B cell (primary cell): ENCODE measurements around the gene MAP7D2. TPM values are rescaled to one million over a fixed set of nuclear protein-coding genes. Genes with fewer than 3 reads are reported as not detected.

Experiments
- ATAC-seq: fragments of 200-7000 bp; cut with Tn5 transposase; one replicate; pipeline ENCODE4 v1.10.0; 2021; ENCODE audit warnings: low read depth, mild to moderate bottlenecking, moderate number of reproducible peaks, moderate library complexity
- CTCF ChIA-PET: fragments of 350-600 bp; sonication (Branson Sonifier 250); formaldehyde crosslinking; loops from one replicate; lab custom pipeline; 2021; ENCODE audit warnings: antibody characterized with exemption, inconsistent platforms; lab: Charles Lee
- POLR2A ChIA-PET: fragments of 350-600 bp; sonication (Branson Sonifier 250); formaldehyde crosslinking; loops from one replicate; lab custom pipeline; 2021; ENCODE audit warnings: antibody characterized with exemption; lab: Charles Lee
- DNase-seq: peaks from one replicate; pipeline ENCODE4 v3.0.0; 2013
- H2AFZ ChIP-seq: 2 replicates; pipeline ENCODE4 v1.6.1; 2012; ENCODE audit warnings: mild to moderate bottlenecking, low read depth, low read length; ENCODE audit not compliant: insufficient read depth, poor library complexity, severe bottlenecking
- H3K27ac ChIP-seq, 2 donors: 1 replicate in 1 of 2; 2 replicates in 1 of 2; pipeline ENCODE4 v1.5.1; 2012 to 2013; ENCODE audit warnings: low read length in 2 of 2, mild to moderate bottlenecking in 2 of 2, moderate library complexity in 1 of 2
- H3K27me3 ChIP-seq, 4 experiments: fragments of 200-600 bp in 1 of 4; sonication (generic) in 1 of 4; replicated peaks in 1 of 4; 1 replicate in 2 of 4; 2 replicates in 2 of 4; pipeline versions ENCODE4 v1.6.1 to v1.7.0; 2013 to 2016; ENCODE audit warnings: low read length in 3 of 4, mild to moderate bottlenecking in 2 of 4, mixed read lengths in 1 of 4, moderate library complexity in 1 of 4; ENCODE audit not compliant: insufficient read depth in 4 of 4, control insufficient read depth in 3 of 4; ENCODE audit errors: control extremely low read depth in 1 of 4
- H3K36me3 ChIP-seq, 2 experiments: replicated peaks in 1 of 2; 1 replicate in 1 of 2; 2 replicates in 1 of 2; pipeline versions ENCODE4 v1.6.1 to v1.7.1; 2013; ENCODE audit warnings: low read length in 1 of 2; ENCODE audit not compliant: insufficient read depth in 2 of 2, control insufficient read depth in 1 of 2; ENCODE audit errors: control extremely low read depth in 1 of 2, extremely low read depth in 1 of 2
- H3K4me1 ChIP-seq, 2 donors: fragments of 200-600 bp in 1 of 2; sonication (generic) in 1 of 2; 1 replicate in 1 of 2; 2 replicates in 1 of 2; pipeline versions ENCODE4 v1.5.1 to v1.6.1; 2013 to 2017; ENCODE audit warnings: low read length in 2 of 2; ENCODE audit not compliant: control insufficient read depth in 2 of 2, insufficient read depth in 2 of 2
- H3K4me2 ChIP-seq: replicated peaks from 2 replicates; pipeline ENCODE3; 2012; ENCODE audit warnings: mild to moderate bottlenecking, low read depth, low read length; ENCODE audit not compliant: poor library complexity, severe bottlenecking
- H3K4me3 ChIP-seq, 5 experiments: fragments of 200-600 bp in 1 of 5; sonication (generic) in 1 of 5; 1 replicate in 3 of 5; 2 replicates in 2 of 5; pipeline versions ENCODE4 v1.5.1 to v1.7.0; 2011 to 2016; ENCODE audit warnings: low read length in 4 of 5, mild to moderate bottlenecking in 4 of 5, low read depth in 2 of 5, control low read depth in 1 of 5, moderate library complexity in 1 of 5; ENCODE audit not compliant: insufficient read depth in 1 of 5; ENCODE audit errors: control extremely low read depth in 1 of 5, extremely low read depth in 1 of 5
- H3K79me2 ChIP-seq: fragments of 200-600 bp; sonication (generic); one replicate; pipeline ENCODE4 v1.6.0; 2016; ENCODE audit warnings: low read length; ENCODE audit not compliant: control insufficient read depth, insufficient read depth
- H3K9ac ChIP-seq: fragments of 200-600 bp; sonication (generic); 2 replicates; pipeline ENCODE4 v1.6.1; 2017; ENCODE audit warnings: mild to moderate bottlenecking, low read length, moderate library complexity
- H3K9me3 ChIP-seq, 3 donors: one replicate each; pipeline versions ENCODE4 v1.6.1 to v1.7.1; 2013; ENCODE audit warnings: low read length in 2 of 3; ENCODE audit not compliant: control insufficient read depth in 2 of 3, insufficient read depth in 1 of 3; ENCODE audit errors: control extremely low read depth in 1 of 3
- H4K20me1 ChIP-seq: 2 replicates; pipeline ENCODE4 v1.6.0; 2012; ENCODE audit warnings: mild to moderate bottlenecking, low read length; ENCODE audit not compliant: insufficient read depth, control insufficient read depth, poor library complexity, severe bottlenecking
- H3K27ac Mint-ChIP-seq: one replicate; pipeline ENCODE4 v1.8.0; 2021; ENCODE audit warnings: mixed read lengths
- H3K27me3 Mint-ChIP-seq: one replicate; pipeline ENCODE4 v1.8.0; 2021; ENCODE audit warnings: mixed read lengths
- H3K4me1 Mint-ChIP-seq: one replicate; pipeline ENCODE4 v1.8.0; 2021; ENCODE audit warnings: mixed read lengths
- H3K4me3 Mint-ChIP-seq: one replicate; pipeline ENCODE4 v1.8.0; 2021; ENCODE audit warnings: mixed read lengths
- H3K9me3 Mint-ChIP-seq: one replicate; pipeline ENCODE4 v1.8.0; 2022; ENCODE audit warnings: mixed read lengths; ENCODE audit not compliant: insufficient read depth
- CTCF ChIP-seq: fragments of 200-600 bp; IDR thresholded peaks from one replicate; pipeline ENCODE4 v1.8.0; 2022; ENCODE audit warnings: antibody characterized with exemption, mild to moderate bottlenecking
- EZH2 ChIP-seq: IDR thresholded peaks from 2 replicates; pipeline ENCODE4 v1.6.1; 2012; ENCODE audit warnings: borderline replicate concordance, low read depth, mild to moderate bottlenecking, moderate library complexity, low read length; ENCODE audit not compliant: insufficient read depth, poor library complexity, severe bottlenecking
- WGBS: methylation state at CpG from one replicate; pipeline ENCODE4 v1.1.5; 2013; ENCODE audit warnings: missing lambda C conversion rate; ENCODE audit not compliant: insufficient coverage; 5-methylcytosine and 5-hydroxymethylcytosine counted together
- intact Hi-C: fragments of 100-400 bp; cut with micrococcal nuclease; formaldehyde crosslinking; loops from one replicate; pipeline ENCODE4 v1.10.0; 2022
- polyA plus RNA-seq: library from polyadenylated mRNA; depleted of rRNA; stranded (reverse); fragments of >200 nt; gene quantifications from 2 replicates; pipeline ENCODE4 v1.2.3, GENCODE V29; 2012
- total RNA-seq, 2 donors: library from RNA; stranded (reverse); fragments of 120-200 nt in 1 of 2; gene quantifications; 1 replicate in 1 of 2; 2 replicates in 1 of 2; pipeline versions ENCODE4 v1.2.3 to v1.2.4, GENCODE V29; 2013 to 2022

The MAP7D2 gene
- total and polyA plus RNA-seq, 2 donors (not counting 1 experiment from before 2014, with no cell fraction given), result 0.54 TPM; not detected in 1

- ChIA-PET POLR2A (no interaction called here), CTCF (no interaction called here)
- H3K27ac ChIP-seq, result no peak overlapping the region
- no peaks in the 10 kb centered on the region for H3K27me3 ChIP-seq
- H3K27me3 Mint-ChIP-seq, result no peaks in the 10 kb centered on the region
- intact Hi-C loops, result no loop called here
- H3K9ac ChIP-seq, result no peak overlapping the region
- ATAC-seq (no peak), DNase-seq (no peak)
- no peak for TF ChIP-seq CTCF
- no peak for TF ChIP-seq EZH2
- peaks cover 2% of the 10 kb centered on the region for H3K4me1 Mint-ChIP-seq
- no peak overlapping the region for H3K27ac Mint-ChIP-seq
- no peaks in the 10 kb centered on the region for H3K4me1 ChIP-seq
- peaks cover 3 to 40% of the 10 kb centered on the region in 2 experiments for H3K36me3 ChIP-seq
- WGBS, result 100% methylated on average over 2 of the region's 4 CpGs
- H3K4me3 Mint-ChIP-seq, result no peak overlapping the region
- H3K9me3 ChIP-seq, result no peaks in the 10 kb centered on the region
- H3K79me2 ChIP-seq, result no peaks in the 10 kb centered on the region
- no peak overlapping the region for H3K4me3 ChIP-seq
- no peaks in the 10 kb centered on the region for H3K9me3 Mint-ChIP-seq
- no peak overlapping the region for H3K4me2 ChIP-seq
- no peak overlapping the region for H2AFZ ChIP-seq
- no peaks in the 10 kb centered on the region for H4K20me1 ChIP-seq
Measured at GRCh38 chrX:20159797-20160385, 43.2 kb upstream of the MAP7D2 start.

- TF ChIP-seq EZH2 (no peak), CTCF (no peak)
- POLR2A ChIA-PET, result no interaction called here
Measured at GRCh38 chrX:20151689-20152088, 35.0 kb upstream of the MAP7D2 start.

More at GRCh38 chrX:20151689-20152088, 35.0 kb upstream of the MAP7D2 start:
- CTCF ChIA-PET, result no interaction called here
- Histone ChIP-seq H3K9ac (no peak overlapping the region), H3K79me2 (no peaks in the 10 kb centered on the region), H3K4me3 (no peak overlapping the region), H2AFZ (no peak overlapping the region), H3K27ac (no peak overlapping the region), H3K4me2 (no peak overlapping the region), H3K9me3 (no peaks in the 10 kb centered on the region), H3K36me3 (peaks cover 0 to 36% of the 10 kb centered on the region in 2 experiments), H4K20me1 (no peaks in the 10 kb centered on the region), H3K27me3 (no peaks in the 10 kb centered on the region), H3K4me1 (peaks cover 0 to 3% of the 10 kb centered on the region in 2 donors)
- Mint-ChIP-seq H3K27me3 (no peaks in the 10 kb centered on the region), H3K4me3 (no peak overlapping the region), H3K9me3 (no peaks in the 10 kb centered on the region), H3K4me1 (no peaks in the 10 kb centered on the region), H3K27ac (no peak overlapping the region)
- ATAC-seq, result no peak
- no CpG with 5 or more reads among the region's 3 CpGs for WGBS
- intact Hi-C loops, result no loop called here
- no peak for DNase-seq
